Measurements from ENCODE around the gene LARP1. TPM values are rescaled to one million over a fixed set of nuclear protein-coding genes. Genes with fewer than 3 reads are reported as not detected.
"Not testable (repeated sequence)": the region's sequence is repeated elsewhere in the genome, so short reads cannot be mapped to it uniquely, and the experiment has no call there.

LARP1 gene
- 30.6 TPM for total RNA-seq

DNA sequence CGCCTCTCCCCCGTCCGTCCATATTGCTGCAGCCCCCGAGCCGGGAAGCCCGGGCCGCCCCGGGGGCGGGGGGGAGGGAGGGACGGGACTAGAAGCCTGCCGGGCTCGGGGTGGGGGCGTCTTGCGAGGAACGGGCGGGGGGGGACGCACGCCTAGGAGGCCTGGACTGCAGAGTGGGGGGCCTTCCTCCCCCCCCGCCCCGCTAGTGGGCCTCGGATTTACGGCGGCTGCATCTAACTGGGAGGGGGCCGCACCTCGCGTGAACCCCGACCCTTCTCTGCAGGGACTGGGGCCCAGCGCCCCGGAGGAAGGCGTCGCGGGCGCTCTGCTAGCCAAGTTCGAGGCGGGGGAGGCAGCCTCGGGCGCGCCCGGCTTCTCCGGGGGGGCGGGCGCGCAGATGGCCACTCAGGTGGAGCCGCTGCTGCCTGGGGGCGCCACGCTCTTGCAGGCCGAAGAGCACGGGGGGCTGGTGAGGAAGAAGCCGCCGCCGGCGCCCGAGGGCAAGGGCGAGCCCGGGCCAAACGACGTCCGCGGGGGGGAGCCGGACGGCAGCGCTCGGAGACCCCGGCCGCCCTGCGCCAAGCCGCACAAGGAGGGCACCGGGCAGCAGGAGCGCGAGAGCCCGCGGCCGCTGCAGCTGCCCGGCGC is at the start of gene LARP1:
TSS of gene LARP1 (plus strand) at position 17 of the 648 bp plus-strand sequence. CDS start at position 398, 381 bp downstream.
- FAIRE-seq, result no peak
- DNase-seq (ENCODE audit: low spot score in 2 of 2), result peak; percentile 44 to 67

DNA sequence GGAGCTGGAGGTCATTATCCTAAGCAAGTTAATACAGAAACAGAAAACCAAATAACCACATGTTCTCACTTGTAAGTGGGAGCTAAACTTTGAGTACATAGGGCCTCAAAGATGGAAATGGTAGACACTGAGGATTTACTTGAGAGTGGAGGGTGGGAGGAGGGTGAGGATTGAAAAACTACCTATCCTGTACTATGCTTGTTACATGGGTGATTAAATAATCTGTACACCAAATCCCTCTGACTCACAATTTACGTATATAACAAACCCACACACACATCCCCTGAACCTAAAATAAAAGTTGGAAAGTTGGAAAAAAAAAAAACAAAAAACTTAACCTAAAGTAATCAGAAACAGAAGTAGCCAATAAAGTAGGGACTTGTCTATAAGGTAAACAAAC is 48.8 kb upstream of the LARP1 start:
- FAIRE-seq (no peak), DNase-seq (ENCODE audit: low spot score in 2 of 2) (no peak)

DNA sequence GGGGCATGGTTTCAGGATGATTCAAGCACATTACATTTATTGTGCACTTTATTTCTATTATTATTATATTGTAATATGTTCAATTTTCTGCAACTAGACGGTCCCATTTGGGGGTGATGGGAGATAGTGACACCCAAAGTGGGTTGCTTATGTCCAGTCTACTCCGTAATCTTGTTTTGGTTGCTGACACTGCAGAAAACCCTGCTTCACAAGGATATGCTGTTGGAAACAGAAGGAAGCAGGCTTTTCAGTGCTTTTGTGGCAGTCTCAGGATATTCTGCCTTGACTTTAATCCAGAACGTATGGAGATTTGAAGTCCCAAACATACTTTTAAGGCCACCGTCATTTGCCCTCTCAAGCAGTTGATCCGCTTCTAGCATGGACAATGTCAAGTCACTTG is 47.5 kb upstream of the LARP1 start:
- no peak for DNase-seq (ENCODE audit: low spot score in 2 of 2)
- FAIRE-seq, result no peak

DNA sequence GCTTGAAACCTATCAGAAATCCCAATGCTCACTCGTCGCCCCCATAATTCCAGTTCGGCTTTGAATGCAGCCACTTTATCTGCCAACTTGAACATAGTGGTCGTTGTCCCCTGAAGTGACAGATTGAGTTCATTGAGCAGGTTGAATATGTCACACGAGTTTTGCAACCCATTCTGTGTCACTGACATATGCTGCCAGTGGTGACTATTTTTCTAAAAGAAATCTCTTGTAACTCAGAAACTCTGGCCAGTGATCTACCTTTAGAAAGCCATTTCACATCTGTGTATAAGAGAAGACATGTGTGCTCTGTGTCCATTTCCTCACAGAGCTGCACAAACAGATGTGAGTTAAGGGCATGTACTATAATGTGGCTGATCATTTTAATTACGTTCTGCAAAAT is 47.0 kb upstream of the LARP1 start:
- DNase-seq (ENCODE audit: low spot score in 2 of 2) (no peak), FAIRE-seq (no peak)

DNA sequence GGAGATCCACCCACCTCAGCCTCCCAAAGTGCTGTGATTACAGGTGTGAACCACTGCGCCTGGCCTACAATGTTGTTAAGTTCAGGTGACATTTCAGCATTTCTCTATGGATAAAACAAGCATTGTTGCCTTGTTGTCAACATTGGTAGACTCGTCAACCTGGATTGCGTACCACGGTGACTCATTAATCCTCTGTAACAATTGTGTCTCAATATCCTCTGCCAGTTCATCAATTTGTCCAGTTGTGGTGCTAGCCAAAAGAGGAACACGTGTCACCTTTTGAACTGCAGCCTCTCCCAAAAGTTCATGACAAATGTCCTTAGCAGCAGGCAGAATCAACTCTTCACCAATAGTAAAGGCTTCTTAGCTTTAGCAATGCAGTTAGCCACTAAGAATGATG is 46.3 kb upstream of the LARP1 start:
- no peak for DNase-seq (ENCODE audit: low spot score in 2 of 2)
- FAIRE-seq, result no peak

DNA sequence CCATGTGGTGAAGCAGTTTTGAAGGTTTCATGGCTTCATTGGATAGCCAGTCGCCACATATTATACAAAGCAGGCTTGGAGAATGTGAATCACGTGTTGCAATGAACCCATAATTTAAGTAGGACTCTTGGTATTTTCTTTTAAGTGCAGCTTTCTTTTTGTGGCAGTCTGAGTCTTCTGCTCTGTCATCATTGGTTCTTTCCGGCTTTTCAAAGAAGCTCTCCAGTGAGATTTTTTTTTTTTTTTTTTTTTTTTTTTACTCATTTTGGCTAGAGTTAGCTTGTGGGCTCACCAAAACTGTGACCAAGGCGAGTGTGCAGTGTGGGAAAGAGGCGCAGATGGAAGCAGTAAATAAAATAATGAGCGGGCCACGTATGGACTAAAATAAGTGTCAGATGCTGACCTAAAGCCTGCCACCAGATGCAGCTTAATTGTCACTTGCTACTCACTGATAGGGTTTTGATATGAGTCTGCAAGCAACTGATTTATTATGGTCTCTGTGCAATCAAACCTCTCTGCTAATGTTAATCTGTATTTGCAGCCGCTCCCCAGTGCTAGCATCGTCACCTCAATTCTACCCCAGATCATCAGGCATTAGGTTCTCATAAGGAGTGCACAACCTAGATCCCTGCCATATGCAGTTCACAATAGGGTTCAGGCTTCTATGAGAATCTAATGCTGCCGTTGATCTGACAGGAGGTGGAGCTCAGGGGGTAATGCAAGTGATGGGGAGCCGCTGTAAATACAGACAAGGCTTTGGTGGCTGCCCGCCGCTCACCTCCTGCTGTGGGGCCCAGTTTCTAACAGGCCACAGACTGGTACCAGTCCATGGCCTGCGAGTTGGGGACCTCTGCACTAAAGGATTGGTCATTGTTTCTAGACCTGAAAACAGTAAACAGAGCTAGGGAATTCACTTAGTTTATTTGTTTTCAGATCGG is 45.5 kb upstream of the LARP1 start:
- DNase-seq (ENCODE audit: low spot score in 2 of 2) (no peak), FAIRE-seq (no peak)

DNA sequence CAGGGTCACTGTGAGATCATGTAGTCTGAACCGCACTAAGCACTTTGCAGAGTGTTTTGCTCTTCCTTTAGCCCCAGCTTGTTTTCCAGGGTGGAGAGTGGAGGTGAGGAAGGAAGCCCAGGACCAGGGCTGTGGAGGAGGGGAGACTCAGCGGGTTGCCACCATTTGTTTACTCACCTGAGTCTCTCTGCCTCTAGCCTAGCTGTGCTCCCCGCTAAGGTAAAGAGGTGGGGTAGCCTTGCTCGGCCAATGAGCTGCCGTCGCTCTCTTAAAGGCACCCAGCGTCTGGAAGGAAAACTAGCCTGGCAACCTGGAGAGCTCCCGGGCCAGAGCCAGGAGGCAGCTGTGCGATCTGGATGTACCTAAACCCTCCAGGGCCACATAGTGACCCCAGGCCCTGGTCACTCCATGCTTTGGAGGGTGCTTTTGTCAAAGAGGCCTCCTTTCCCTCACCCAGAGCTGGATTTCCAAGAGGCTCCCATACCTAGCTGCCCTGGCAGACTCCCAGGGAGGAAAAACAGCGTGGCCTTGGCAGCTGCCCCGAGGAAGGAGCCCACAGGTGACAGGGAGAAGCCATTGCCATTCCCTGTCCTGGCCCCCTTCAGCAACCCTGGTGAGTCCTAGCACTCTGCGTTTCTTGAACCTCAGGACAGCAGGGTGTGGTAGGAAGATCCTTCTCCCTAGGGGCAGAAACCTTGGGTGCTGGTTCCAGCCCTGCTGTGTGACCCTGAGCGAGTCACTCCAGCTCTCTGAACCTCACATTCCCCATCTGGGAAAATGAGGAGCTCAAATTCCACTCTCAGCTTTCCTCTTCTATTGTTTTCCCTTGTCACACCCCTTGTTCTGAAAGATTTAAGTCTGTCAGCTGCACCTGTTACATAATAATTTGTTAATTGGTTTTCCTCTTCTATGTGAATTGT is 42.4 kb upstream of the LARP1 start:
- DNase-seq (ENCODE audit: low spot score in 2 of 2), result no peak
- FAIRE-seq, result no peak

DNA sequence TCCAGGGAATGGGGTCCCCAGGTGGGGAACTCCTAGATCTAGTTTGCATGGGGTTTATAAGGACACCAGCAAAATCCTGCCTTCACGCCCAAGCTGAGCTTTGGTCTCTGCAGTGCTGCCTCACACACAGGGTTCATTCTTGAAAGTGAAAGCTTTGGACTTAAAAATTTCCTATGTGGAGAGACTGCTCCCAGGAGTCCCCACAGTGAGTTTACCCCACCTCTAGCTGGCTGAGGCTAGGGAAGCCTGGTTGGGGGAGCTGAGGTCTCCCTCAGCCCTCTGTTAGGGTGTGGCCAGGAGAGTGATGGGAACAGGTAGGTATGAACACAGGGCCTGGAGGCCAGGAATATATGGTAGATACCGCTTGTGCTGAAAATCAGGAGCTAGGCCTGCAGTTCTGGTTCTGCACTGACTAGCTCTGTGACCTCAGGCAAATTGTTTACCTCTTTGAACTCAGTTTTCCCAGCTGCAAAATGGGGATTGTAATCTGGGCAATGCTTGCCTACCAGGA is 41.5 kb upstream of the LARP1 start:
- DNase-seq (ENCODE audit: low spot score in 2 of 2) (no peak), FAIRE-seq (no peak)

DNA sequence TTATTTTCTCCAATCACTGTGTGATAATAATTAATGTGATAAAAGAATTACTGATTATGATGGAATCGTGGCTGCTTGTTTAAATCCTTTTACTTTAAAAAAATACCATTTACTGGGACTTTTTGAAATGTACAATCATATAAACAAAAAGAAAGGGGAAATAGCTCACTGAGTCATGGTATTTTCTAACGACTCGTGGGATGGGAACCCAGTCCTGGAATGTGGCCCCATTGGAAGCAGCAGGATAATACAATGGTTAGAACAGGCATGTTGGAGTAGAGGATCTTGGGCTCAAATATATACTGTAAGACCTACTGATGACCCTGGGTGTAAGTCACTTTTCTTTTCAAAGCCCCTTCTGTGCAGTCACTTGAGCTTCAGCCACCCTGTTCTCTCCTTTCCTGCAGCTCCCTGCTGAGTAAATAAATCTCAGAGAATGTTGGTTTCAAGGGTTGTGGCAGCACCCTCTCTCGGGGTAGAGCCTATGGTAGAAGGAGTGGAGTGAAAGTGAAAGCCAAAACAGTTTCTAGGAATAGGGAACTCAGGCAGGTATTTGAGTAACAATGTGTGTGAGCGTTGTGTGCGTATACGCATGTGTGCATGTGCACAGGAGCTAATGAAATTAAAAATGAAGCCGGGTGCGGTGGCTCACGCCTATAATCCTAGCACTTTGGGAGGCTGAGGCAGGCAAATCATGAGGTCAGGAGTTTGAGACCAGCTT is 40.8 kb upstream of the LARP1 start:
- no peak for DNase-seq (ENCODE audit: low spot score in 2 of 2)
- FAIRE-seq, result no peak

DNA sequence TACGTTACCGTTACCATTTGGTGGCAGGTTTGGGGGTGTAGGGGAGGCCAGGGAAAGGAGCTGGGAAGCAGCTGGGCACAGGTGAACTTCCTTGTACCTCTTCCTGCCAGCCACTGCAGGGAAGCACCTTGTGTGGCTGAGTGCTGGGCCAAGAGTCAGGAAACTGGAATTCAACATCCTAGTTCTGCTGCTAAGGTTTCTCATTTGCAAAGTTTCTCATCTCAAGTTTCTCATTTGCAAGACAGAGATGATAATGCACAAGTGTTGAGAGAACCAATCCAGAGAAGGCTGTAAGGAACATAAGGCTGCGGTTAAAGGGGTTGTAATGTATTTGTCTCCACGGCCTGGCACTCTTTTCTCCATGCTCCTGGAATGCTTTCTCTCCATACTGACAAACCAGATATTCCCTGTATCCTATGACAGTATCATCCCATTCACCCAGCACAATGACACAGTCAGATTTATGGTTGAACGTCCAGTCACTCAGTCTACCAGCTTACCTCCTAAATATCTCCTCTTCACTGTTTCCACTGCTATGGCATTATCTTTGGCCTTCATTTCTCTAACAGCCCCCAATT is 33.6 kb upstream of the LARP1 start:
- FAIRE-seq, result no peak
- no peak for DNase-seq (ENCODE audit: low spot score in 2 of 2)

DNA sequence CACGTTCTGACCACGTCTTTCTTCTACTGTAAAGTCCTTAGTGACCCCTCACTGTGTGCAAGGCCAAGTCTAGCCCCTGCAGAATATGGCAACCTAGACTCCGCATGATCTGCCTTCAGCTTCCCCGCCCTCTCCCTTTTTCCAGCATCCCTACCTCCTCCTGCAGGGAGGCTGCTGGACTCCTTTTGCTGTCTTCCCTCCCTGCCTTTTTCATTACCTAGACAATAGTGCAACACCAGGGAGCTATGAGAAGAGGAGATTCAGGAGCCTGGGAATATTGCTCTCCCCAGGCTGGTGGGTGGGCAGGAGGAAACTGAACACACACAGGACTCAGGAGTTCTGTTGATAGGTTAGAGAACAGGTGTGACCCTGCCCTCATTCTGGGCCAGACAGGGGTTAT is 33.1 kb upstream of the LARP1 start:
- no peak for DNase-seq (ENCODE audit: low spot score in 2 of 2)
- no peak for FAIRE-seq

DNA sequence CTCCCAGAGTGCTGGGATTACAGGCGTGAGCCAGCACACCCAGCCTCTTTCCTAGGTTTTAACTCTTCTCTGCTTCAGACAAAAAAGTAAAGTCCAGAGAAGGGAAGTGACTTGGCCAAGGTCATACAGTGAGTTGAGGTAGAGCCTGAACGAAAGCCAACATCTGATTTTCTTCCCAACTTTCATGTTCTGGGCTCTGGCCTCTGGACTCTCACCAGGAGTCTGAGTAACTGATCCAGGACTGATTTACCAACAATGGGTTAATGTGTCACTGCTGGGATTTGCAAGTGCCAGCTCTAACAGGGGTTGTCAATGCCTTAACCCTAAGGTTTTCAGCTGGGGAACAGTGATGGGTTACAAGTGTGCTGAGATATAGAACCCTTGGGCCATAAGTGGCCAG is 32.2 kb upstream of the LARP1 start:
- no peak for FAIRE-seq
- DNase-seq (ENCODE audit: low spot score in 2 of 2), result no peak

DNA sequence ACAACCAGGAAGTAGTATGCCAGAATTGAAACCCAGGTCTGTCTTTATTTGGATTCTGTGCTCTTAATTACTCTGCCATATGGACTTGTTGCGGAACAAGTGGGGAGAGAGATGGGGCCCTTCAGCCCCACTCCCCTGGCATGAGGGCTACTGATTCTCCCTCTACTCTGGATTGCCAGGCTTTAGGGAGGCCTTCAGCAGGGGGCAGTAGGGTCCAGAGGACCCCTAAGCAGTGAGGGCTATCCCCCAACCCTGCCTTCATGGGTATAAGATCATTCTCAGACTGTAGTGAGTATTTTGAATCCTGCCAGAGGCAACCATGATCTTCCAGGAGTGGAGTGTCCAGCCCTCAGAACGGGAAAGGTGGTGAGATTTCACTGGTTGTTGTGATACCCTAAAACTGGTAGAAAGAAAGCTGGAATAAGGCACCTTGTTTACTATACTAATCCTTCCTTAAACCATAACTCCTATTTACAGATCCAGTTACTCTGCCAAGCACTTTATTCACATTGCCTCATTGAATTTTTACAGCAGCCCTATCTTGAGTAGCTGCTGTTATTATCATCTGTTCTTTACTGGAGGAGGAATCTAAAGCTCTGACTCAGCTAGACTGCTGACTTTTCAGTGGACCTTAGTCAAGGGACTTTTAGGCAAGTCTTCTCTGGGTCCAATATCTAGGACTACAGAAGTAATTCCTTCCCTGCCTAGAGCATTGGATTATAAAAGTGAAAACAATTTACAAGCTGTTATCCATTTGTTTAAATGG is 31.3 kb upstream of the LARP1 start:
- DNase-seq (ENCODE audit: low spot score in 2 of 2) (no peak), FAIRE-seq (no peak)

DNA sequence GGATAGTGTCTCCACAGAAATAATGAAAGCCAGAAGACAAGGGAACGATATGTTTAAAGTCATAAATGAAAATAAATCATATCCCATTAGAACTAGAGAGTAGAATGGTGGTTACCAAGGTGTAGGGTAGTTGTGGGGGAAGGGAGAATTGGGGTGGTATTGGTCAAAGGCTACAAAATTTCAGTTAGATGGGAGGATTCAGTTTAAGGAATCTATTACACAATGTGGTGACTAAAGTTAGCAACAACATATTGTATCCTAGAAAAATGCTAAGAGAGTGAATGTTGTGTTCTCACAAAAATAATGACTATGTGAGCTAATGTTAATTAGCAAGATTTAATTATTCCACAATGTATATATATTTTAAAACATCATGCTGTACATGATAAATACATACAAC is 27.8 kb upstream of the LARP1 start:
- DNase-seq (ENCODE audit: low spot score in 2 of 2), result no peak
- no peak for FAIRE-seq

DNA sequence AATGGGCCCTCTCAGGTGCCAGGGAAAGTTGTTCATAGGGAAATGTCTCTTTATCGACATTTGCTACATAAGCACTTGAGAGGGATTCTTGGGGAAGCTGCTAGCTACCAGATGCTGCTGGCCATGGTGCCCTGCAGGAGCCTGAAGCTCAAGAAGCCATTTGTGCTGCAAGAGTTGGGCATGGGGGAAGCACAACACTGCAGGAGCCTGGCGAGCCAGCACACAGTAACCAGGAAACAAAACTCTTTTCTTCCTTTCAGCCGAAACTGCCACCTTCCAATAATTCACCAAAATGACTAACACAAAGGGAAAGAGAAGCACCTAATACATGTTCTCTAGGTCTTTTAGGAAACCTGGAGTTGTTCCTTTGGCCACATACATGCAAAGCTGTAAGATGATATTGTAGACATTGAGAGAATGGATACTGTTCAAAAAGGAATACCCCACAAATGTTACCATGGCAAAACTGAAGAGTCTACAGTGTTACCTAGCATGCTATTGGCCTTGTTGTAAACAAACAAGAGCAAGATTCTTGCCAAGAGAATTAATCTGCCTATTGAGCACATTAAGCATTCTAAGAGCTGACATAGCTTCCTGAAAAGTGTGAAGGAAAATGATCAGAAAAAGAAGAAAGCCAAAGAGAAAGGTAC is 26.1 kb upstream of the LARP1 start:
- DNase-seq (ENCODE audit: low spot score in 2 of 2) (no peak), FAIRE-seq (no peak)

DNA sequence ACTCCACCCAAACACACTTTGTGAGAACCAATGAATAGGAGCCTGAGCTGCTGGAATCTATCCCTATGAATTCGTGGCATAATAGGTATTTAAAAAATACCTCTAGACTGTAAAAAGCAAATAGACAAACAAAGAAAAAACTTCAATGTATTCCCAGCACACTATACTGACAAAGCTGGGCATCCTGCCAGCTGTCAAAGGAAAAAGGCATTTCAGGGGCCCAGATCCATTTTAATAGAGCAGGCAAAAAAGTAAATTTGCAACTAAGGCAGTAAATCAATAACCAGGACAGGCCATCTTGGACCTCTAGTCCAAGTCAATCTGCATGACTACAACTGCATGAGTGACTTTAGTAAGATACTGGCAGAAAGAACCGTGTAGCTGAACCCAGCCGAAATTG is 25.6 kb upstream of the LARP1 start:
- no peak for DNase-seq (ENCODE audit: low spot score in 2 of 2)
- FAIRE-seq, result no peak

DNA sequence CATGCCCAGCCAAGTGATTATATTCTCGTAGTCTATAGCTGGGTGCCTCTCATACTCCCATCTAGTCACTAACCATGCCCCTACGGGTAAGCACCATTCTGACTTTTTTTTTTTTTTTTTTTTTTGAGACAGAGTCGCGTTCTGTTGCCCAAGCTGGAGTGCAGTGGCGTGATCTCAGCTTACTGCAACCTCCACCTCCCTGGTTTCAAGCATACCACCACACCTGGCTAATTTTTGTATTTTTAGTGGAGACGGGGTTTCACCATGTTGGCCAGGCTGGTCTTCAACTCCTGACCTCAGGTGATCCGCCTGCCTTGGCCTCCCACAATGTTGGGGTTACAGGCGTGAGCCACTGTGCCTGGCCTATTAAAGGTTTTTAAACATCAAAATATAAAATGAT is 24.4 kb upstream of the LARP1 start:
- DNase-seq (ENCODE audit: low spot score in 2 of 2); FAIRE-seq: not testable (repeated sequence)

DNA sequence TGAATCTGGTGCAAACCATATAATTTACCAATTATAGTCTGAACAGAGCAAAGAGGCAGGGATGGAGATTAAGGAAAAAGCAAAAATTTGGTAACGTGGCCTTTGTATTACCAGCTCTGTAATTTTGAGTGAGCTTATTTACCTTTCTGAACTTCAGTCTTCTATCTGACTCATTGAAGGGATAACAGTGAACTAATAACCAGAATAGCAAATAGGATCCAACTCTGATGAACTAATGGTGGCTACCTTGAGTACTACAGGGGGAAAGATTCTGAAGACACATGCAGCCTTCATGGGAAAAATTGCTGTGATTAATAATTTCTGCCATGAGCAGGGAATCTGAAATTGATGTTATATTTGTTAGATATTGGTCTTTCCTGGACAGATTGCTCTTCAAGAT is 23.0 kb upstream of the LARP1 start:
- DNase-seq (ENCODE audit: low spot score in 2 of 2) (no peak), FAIRE-seq (no peak)

Data from frontal cortex (tissue), 4 donors.